ENCODE results near the gene IGSF21.

Gene IGSF21

GRCh38 chr1:18114726-18115410 is 7.3 kb downstream of the IGSF21 start:
- Histone ChIP-seq H3K4me3 (IDR thresholded peaks at IDR 0.05; ENCODE audit: insufficient read depth, low read depth, low read length) (no peak overlapping the region), H4K20me1 (ENCODE audit: insufficient read depth) (no peaks in the 10 kb centered on the region), H3K36me3 (ENCODE audit: insufficient read depth) (no peaks in the 10 kb centered on the region), H3K4me2 (no peak overlapping the region), H3K4me1 (ENCODE audit: low read depth, poor library complexity, severe bottlenecking) (no peaks in the 10 kb centered on the region), H3K27ac (no peak overlapping the region), H3K9ac (no peak overlapping the region), H3K27me3 (ENCODE audit: insufficient read depth, low read depth) (peaks cover 7% of the 10 kb centered on the region; the same call in 1 of the 2 replicates), H3K79me2 (ENCODE audit: insufficient read depth, low read depth) (no peaks in the 10 kb centered on the region), H2AFZ (ENCODE audit: low read depth) (no peak overlapping the region)
- TF ChIP-seq, protein P1, sequence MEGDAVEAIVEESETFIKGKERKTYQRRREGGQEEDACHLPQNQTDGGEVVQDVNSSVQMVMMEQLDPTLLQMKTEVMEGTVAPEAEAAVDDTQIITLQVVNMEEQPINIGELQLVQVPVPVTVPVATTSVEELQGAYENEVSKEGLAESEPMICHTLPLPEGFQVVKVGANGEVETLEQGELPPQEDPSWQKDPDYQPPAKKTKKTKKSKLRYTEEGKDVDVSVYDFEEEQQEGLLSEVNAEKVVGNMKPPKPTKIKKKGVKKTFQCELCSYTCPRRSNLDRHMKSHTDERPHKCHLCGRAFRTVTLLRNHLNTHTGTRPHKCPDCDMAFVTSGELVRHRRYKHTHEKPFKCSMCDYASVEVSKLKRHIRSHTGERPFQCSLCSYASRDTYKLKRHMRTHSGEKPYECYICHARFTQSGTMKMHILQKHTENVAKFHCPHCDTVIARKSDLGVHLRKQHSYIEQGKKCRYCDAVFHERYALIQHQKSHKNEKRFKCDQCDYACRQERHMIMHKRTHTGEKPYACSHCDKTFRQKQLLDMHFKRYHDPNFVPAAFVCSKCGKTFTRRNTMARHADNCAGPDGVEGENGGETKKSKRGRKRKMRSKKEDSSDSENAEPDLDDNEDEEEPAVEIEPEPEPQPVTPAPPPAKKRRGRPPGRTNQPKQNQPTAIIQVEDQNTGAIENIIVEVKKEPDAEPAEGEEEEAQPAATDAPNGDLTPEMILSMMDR (conservative IDR thresholded peaks at IDR 0.05; ENCODE audit: low read depth, low read length): no peak

DNA sequence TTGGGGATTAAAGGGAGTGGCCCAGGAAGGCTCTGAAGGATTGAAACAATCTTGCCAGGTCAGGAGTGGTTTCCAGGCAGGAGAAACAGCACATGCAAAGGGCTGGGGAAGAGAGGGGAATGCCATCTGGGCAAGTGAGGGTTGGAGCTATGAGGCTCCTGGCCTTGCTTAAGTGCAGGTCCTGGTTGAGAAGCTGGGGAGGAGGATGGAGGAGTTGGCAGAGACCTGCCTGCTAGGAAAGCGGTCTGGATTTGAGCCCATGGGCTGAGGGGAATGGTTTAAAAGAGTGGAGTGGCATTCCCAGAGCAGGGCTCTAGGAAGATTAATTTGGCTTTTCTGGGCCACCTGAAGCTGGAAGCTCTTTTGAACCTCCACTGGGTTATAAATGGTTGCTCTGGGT is 9.2 kb downstream of the IGSF21 start:
- H3K4me1 ChIP-seq (ENCODE audit: low read depth, poor library complexity, severe bottlenecking): no peaks in the 10 kb centered on the region
- H4K20me1 ChIP-seq (ENCODE audit: insufficient read depth): no peaks in the 10 kb centered on the region

DNA sequence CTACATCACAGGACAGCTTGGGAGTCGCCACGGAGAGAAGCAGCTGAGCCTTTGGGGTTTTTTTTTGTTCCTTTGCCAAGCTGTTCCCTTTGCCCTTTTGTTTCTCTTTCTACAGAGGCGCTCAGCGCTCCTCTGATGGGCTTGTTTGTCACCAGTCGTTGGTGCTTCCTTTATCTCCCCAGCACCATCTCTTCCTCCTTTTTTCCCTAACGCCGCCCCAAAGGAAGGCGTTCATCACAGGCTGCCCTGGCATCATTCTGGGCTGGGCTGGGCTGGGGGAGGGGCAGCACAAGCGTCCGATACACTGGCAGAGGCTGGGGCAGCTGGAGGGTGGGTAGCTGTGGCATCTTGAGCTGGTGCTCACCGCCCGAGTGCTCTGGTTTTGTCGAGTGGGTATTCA is 10.5 kb downstream of the IGSF21 start:
- no peak overlapping the region for H3K4me2 ChIP-seq
- TF ChIP-seq, protein P1 (conservative IDR thresholded peaks at IDR 0.05; ENCODE audit: low read depth, low read length): no peak
- no peak overlapping the region for H3K9ac ChIP-seq
- no peak overlapping the region for H3K27ac ChIP-seq
- no peaks in the 10 kb centered on the region for H4K20me1 ChIP-seq (ENCODE audit: insufficient read depth)
- no peaks in the 10 kb centered on the region; the same call in 1 of the 2 replicates for H3K27me3 ChIP-seq (ENCODE audit: insufficient read depth, low read depth)
- no peak overlapping the region for H2AFZ ChIP-seq (ENCODE audit: low read depth)
- no peak overlapping the region for H3K4me3 ChIP-seq (IDR thresholded peaks at IDR 0.05; ENCODE audit: insufficient read depth, low read depth, low read length)
- no peaks in the 10 kb centered on the region for H3K4me1 ChIP-seq (ENCODE audit: low read depth, poor library complexity, severe bottlenecking)
- H3K36me3 ChIP-seq (ENCODE audit: insufficient read depth): no peaks in the 10 kb centered on the region
- no peaks in the 10 kb centered on the region for H3K79me2 ChIP-seq (ENCODE audit: insufficient read depth, low read depth)

More for the DNA sequence above, 9.2 kb downstream of the IGSF21 start:
- TF ChIP-seq, protein P1 (conservative IDR thresholded peaks at IDR 0.05; ENCODE audit: low read depth, low read length): no peak
- Histone ChIP-seq H2AFZ (ENCODE audit: low read depth) (no peak overlapping the region), H3K4me3 (IDR thresholded peaks at IDR 0.05; ENCODE audit: insufficient read depth, low read depth, low read length) (no peak overlapping the region), H3K4me2 (no peak overlapping the region), H3K27ac (no peak overlapping the region), H3K36me3 (ENCODE audit: insufficient read depth) (no peaks in the 10 kb centered on the region), H3K9ac (no peak overlapping the region), H3K79me2 (ENCODE audit: insufficient read depth, low read depth) (no peaks in the 10 kb centered on the region), H3K27me3 (ENCODE audit: insufficient read depth, low read depth) (peaks cover 3% of the 10 kb centered on the region; the same call in 1 of the 2 replicates)

DNA sequence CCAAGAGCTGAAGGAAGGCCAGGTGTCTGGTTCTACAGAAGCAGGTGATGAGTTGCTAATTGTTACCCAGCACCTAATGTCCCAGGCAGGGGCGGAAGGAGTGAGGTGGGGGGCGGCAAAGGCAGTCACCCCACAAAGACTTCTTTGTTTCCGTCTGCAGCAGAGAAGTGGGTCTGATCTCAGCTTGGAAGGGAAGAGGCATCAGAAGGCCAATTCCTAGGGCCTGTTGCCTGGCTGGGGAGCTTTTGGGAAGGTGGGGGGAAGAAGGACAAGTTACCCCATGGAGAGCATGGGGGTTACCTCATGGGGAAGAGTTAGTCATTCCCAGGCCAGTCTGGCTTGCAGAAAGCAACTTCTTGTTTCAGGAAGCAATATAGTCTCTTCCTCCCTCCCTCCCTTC is 10.9 kb downstream of the IGSF21 start:
- no peak overlapping the region for H2AFZ ChIP-seq (ENCODE audit: low read depth)
- TF ChIP-seq, protein P1 (conservative IDR thresholded peaks at IDR 0.05; ENCODE audit: low read depth, low read length): no peak
- H3K27me3 ChIP-seq (ENCODE audit: insufficient read depth, low read depth): no peaks in the 10 kb centered on the region; the same call in 1 of the 2 replicates
- no peak overlapping the region for H3K4me2 ChIP-seq
- no peaks in the 10 kb centered on the region for H3K79me2 ChIP-seq (ENCODE audit: insufficient read depth, low read depth)
- no peaks in the 10 kb centered on the region for H3K4me1 ChIP-seq (ENCODE audit: low read depth, poor library complexity, severe bottlenecking)
- no peaks in the 10 kb centered on the region for H3K36me3 ChIP-seq (ENCODE audit: insufficient read depth)
- H3K4me3 ChIP-seq (IDR thresholded peaks at IDR 0.05; ENCODE audit: insufficient read depth, low read depth, low read length): no peak overlapping the region
- H3K27ac ChIP-seq: no peak overlapping the region
- H3K9ac ChIP-seq: no peak overlapping the region
- H4K20me1 ChIP-seq (ENCODE audit: insufficient read depth): no peaks in the 10 kb centered on the region
